Loucy (cell line): Measurements from ENCODE around the gene ADCY10.

Source experiments
- EZH2phosphoT487 ChIP-seq: fragments of 200-600 bp; IDR thresholded peaks from 2 replicates; pipeline ENCODE4 v1.6.1; 2018; ENCODE audit warnings: antibody characterized with exemption, mild to moderate bottlenecking, moderate library complexity, borderline replicate concordance
- TF ChIP-seq, protein P1 (sequence below): fragments of 200-600 bp; sonication (generic); conservative IDR thresholded peaks from 2 replicates; pipeline ENCODE4 v1.5.1; 2014; ENCODE audit warnings: mild to moderate bottlenecking, antibody characterized with exemption, low read length

- TF ChIP-seq, protein P1, sequence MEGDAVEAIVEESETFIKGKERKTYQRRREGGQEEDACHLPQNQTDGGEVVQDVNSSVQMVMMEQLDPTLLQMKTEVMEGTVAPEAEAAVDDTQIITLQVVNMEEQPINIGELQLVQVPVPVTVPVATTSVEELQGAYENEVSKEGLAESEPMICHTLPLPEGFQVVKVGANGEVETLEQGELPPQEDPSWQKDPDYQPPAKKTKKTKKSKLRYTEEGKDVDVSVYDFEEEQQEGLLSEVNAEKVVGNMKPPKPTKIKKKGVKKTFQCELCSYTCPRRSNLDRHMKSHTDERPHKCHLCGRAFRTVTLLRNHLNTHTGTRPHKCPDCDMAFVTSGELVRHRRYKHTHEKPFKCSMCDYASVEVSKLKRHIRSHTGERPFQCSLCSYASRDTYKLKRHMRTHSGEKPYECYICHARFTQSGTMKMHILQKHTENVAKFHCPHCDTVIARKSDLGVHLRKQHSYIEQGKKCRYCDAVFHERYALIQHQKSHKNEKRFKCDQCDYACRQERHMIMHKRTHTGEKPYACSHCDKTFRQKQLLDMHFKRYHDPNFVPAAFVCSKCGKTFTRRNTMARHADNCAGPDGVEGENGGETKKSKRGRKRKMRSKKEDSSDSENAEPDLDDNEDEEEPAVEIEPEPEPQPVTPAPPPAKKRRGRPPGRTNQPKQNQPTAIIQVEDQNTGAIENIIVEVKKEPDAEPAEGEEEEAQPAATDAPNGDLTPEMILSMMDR, result no peak
- TF ChIP-seq EZH2phosphoT487, result no peak
Measured at GRCh38 chr1:167776616-167777268, 137.2 kb downstream of the ADCY10 start.
